T1000 (cell line): ENCODE measurements around the gene SPSB2.
A peak's percentile ranks its signal among the peaks of the same experiment; 100 is the strongest.

ENCODE experiments used
- DNase-seq: peaks from one replicate; lab custom pipeline; 2025; ENCODE audit warnings: mixed read lengths; lab: John Stamatoyannopoulos, UW

Gene SPSB2

GRCh38 chr12:6851921-6852650 lies 21.0 kb downstream of the SPSB2 start, which contains the start of gene USP5:
USP5 (plus strand) TSS chr12:6852150; CDS start chr12:6852180, 30 bp downstream.
- DNase-seq, result peak; percentile 97

DNA sequence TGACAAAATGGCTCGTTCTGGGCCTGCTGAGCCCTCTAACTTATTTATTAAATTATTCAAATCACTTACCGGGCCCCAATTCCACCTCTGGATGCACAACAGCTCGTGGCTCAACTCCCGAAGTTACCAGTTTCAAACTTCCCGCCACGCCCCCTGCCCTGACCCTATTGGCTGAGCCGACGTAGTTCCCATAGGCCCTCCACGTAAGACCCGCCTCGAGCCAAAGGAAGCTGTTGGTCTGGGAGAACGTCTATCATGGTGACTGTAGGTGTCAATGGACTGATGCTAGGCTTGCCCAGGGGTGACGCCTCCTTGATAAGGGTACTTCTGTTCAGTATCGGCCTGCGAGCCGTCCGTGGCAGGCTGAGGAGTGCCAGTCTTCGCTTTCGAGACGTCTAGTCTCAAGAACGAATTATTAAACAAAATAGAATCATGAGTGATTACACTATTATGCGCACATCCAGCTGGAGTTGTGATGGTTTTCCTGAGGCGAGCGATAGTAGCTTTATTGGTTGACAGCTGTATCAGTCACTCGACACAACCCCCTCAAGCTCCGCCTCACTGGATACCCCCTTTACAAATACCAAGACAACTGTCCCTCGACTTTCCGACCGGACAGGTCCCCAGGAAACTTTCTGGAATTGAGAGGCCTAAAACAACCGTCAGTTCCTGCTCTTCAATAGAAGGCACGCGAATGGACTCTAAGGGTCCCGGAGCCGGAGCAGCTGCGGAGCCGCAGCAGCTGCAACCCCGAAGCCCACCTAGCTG lies 21.8 kb downstream of the SPSB2 start, which contains the start of gene CDCA3:
Gene CDCA3, minus strand, starts transcription at position 134 of the 768 bp plus-strand sequence. CDS start 334 bp downstream, outside the sequence.
- peak; percentile 82 for DNase-seq

DNA sequence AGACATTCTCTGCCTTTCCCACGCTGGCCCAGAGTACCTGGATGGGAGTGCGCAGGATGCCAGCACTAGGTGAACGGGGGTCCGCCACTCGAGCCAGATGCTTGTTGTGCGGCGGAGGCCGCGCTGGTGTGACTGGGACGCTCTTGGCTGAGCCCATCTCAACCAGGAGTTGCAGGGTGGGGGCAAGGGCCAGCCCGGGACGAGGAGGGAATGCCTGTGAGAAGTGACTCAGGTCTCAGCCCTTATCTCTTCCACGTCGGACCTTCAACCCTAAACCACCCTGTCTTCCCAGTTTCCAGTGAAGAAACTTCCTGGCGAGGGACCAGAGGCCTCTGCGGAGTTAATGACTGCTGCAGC lies 22.3 kb downstream of the SPSB2 start:
- DNase-seq, result no peak

DNA sequence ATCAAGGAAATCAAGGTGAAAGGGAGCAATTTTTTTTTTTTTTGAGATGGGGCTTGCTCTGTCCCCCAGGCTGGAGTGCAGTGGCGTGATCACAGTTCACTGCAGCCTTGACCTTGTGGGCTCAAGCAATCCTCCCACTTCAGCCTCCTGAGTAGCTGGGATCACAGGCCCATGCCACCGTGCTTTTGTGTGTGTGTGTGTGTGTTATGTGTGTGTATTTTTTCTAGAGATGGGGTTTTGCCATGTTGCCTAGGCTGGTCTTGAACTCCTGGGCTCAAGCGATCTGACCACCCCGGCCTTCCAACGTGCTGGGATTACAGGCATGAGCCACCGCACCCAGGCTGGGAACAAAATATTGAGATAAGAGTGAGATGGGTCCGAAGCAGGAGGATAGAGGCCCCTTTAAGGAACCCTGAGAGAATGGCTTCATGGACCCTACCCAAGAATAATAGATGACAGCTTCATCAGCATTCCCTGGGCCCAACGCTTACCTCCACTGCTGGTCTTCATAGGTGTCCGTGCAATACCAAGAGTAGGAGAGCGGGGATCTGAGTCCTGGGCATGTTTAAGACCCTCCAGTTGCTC lies 23.0 kb downstream of the SPSB2 start:
- DNase-seq, result no peak

- DNase-seq, result no peak
These were observed 23.7 kb downstream of the SPSB2 start for GRCh38 chr12:6849427-6849826.

GRCh38 chr12:6847676-6848075 lies 25.4 kb downstream of the SPSB2 start:
- DNase-seq, result no peak

- DNase-seq, result no peak
These were observed 26.7 kb downstream of the SPSB2 start for GRCh38 chr12:6846316-6846869.

- DNase-seq, result no peak
These were observed 27.7 kb downstream of the SPSB2 start for GRCh38 chr12:6845395-6845794.

DNA sequence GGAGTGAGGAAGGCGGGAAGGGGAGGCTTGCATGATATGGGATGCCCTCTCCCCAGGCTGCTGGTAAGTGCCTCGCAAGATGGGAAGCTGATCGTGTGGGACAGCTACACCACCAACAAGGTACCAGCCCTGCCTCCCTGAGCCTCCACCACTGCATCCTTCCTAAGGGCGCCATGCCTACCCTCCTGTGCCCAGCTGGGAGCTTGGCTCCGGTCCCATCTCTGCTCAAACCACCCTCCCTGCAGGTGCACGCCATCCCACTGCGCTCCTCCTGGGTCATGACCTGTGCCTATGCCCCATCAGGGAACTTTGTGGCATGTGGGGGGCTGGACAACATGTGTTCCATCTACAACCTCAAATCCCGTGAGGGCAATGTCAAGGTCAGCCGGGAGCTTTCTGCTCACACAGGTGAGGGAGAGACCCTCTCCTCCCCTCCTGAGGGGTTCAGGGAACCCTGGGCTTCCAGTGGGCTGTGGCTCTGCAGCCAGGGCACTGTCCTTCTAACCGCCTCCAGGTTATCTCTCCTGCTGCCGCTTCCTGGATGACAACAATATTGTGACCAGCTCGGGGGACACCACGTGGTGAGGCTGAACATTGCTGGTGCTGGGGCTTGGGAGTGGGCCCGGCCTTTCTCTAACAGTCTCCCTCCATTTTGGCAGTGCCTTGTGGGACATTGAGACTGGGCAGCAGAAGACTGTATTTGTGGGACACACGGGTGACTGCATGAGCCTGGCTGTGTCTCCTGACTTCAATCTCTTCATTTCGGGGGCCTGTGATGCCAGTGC lies 29.8 kb downstream of the SPSB2 start:
- no peak for DNase-seq

- DNase-seq, result no peak
These were observed 31.0 kb downstream of the SPSB2 start for GRCh38 chr12:6842075-6842474.

DNA sequence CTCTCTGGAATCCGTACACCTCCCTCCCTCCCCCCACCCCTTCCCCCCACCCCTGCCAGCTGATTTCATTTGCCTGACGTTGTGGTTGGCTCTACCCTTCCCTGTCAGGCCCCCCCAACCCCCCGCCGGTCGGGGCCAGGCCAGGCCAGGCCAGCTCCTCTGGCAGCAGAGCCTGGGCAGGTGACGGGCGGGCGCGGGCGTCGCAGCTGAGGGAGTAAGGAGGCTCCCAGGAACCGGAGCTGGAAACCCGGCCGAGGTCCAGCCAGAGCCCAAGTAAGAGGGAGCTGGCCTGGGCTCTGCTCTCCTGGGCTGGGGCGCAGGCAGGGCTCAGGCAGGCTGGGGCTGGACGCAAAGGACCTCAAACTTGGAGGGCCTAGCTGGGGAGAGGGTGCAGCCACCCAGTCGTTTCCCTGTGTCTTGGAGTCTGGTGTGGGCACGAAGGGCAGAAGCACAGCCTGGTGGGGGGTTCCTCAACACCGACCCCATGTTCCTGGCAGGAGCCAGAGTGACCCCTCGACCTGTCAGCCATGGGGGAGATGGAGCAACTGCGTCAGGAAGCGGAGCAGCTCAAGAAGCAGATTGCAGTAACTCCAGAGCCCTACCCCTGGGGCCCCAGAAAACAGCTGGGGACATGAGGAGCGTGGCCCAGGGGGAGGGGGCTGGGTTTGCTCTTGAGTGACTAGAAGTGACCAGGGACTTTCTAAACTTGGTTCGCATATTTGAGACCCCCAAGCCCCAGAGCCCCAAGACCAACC lies 32.2 kb downstream of the SPSB2 start, which contains the start of gene GNB3:
Gene GNB3, plus strand, starts transcription at position 165 of the 755 bp plus-strand sequence. Its CDS starts 363 bp downstream, at position 528.
- no peak for DNase-seq

DNA sequence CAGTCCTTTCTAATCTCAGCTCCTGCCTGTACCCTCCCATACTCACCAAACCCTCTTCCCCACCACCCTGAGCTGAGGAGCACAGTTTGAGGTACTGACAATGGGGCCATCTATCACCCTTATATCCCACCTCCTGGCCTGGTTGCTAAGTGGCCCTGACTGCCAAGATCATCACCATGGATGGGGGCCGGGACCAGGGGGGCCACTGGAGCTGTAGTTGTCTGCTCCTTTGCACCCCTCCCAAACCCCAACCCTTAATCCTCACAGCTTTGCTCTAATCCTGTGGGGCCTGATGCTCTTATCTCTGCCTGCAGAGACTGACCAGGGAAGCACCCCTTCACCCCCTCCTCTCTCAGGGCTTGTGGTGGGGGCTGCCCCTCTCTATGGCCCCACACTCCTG lies 32.8 kb downstream of the SPSB2 start:
- DNase-seq, result no peak

- no peak for DNase-seq
These were observed 33.5 kb downstream of the SPSB2 start for GRCh38 chr12:6839482-6840201.

DNA sequence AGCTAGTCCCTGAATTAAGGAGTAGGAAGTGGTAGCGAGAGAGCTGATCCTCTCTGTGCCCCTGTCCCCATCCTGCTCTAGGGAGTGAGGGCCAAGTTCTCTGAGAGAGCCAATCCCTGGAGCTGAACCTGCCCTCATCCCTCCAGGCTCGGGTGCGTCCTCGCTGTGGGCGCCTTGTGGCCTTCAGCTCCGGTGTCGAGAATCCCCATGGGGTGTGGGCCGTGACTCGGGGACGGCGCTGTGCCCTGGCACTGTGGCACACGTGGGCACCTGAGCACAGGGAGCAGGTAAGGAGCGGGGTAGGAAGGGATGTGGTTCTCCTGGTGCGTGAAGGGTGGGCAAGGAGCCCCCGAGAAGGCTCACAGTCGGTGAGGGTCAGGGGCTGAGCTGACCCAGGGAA lies 34.2 kb downstream of the SPSB2 start:
- no peak for DNase-seq

DNA sequence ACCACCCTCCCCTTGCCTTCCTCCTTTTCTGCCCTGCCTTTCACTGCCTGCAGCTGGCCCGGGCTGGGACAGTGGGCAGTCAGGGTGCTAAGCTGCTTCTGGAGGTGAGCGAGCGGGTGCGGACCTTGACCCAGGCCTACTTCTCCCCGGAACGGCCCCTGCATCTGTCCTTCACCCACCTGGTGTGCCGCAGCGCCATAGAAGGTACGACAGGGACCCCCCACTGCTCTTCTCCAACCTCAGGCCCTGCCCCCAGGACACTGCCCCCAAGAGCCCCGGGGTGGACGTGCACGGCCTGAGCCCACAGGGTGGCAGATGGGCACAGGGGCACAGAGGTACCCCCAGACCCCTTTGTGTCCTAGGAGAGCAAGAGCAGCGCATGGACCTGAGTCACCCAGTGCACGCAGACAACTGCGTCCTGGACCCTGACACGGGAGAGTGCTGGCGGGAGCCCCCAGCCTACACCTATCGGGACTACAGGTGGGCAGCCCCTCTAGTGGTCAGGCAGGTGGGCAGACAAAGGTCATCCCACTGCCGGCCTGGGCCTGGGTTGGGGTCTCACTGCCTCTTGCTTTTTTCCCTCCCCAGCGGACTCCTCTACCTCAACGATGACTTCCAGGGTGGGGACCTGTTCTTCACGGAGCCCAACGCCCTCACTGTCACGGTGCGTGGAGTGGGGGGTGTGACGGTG lies 35.6 kb downstream of the SPSB2 start:
- DNase-seq, result no peak

DNA sequence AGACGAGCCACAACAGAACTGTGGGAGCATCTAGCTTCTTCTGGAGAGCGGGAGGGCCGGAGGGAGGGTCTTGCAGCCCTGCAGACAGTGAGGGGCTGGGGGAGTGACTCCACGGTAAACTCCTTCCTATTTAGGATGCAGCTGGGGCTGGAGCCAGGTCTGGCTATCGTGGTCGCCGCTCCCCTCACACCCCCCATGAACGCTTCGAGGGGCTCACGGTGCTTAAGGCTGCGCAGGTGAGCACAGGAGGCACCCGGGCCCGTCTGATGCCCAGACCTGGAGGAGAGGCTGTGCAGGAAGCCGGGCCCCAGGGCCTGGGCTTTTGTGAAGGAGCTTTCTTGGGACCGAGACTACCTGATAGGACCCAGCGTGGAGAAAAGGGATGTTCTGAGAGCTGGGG lies 36.3 kb downstream of the SPSB2 start:
- DNase-seq, result no peak

- DNase-seq, result no peak
These were observed 38.2 kb downstream of the SPSB2 start for GRCh38 chr12:6834873-6835272.

- no peak for DNase-seq
These were observed 38.8 kb downstream of the SPSB2 start for GRCh38 chr12:6834254-6834653.

- no peak for DNase-seq
These were observed 39.8 kb downstream of the SPSB2 start for GRCh38 chr12:6833189-6833890.
